Measurements from ENCODE around the gene FYN. TPM values are rescaled to one million over a fixed set of nuclear protein-coding genes. Genes with fewer than 3 reads are reported as not detected.

Gene FYN
- polyA plus RNA-seq, 3 donors: 88.4 to 149 (median 114) TPM

GRCh38 chr6:111747396-111747795 lies 125.9 kb downstream of the FYN start:
- H3K27ac ChIP-seq (ENCODE audit: low read depth in 1 of 2, low read length in 2 of 2): no peak overlapping the region
- H3K9ac ChIP-seq (ENCODE audit: insufficient read depth, low read length, poor library complexity, severe bottlenecking): no peak overlapping the region
- peaks cover 0 to 8% of the 10 kb centered on the region in 2 donors for H3K4me1 ChIP-seq (ENCODE audit: control insufficient read depth in 1 of 2, insufficient read depth in 2 of 2, low read length in 2 of 2)
- peaks cover 99% of the 10 kb centered on the region for H4K20me1 ChIP-seq (ENCODE audit: insufficient read depth, low read length)
- peaks cover 13% of the 10 kb centered on the region for H3K4me1 Mint-ChIP-seq
- no peak overlapping the region for H3K4me3 ChIP-seq (replicated peaks in 1 of 3; ENCODE audit: low read depth in 2 of 3, low read length in 3 of 3)
- no peak overlapping the region for H3K4me2 ChIP-seq (replicated peaks; ENCODE audit: extremely low read depth, low read length, poor library complexity, severe bottlenecking)
- intact Hi-C loops (cut with micrococcal nuclease): no loop called here
- H3K27ac Mint-ChIP-seq: no peak overlapping the region
- no peaks in the 10 kb centered on the region for H3K27me3 ChIP-seq (ENCODE audit: control insufficient read depth in 2 of 2, insufficient read depth in 2 of 2, low read length in 2 of 2)
- H3K9me3 Mint-ChIP-seq: no peaks in the 10 kb centered on the region
- peaks cover 0 to 2% (median 0%) of the 10 kb centered on the region in 3 donors for H3K27me3 Mint-ChIP-seq (ENCODE audit: low read depth in 3 of 3)
- no peaks in the 10 kb centered on the region for H3K9me3 ChIP-seq (replicated peaks in 1 of 2; ENCODE audit: control insufficient read depth in 1 of 2, insufficient read depth in 1 of 2, low read length in 2 of 2)
- peaks cover 15% of the 10 kb centered on the region for H3K79me2 ChIP-seq (ENCODE audit: insufficient read depth, low read length)
- H3K36me3 Mint-ChIP-seq: peaks cover 50 to 57% of the 10 kb centered on the region in 2 donors
- no peak for DNase-seq
- WGBS (ENCODE audit: insufficient coverage): 100% methylated on average over 1 of the region's 6 CpGs
- H3K36me3 ChIP-seq (replicated peaks in 1 of 2; ENCODE audit: control insufficient read depth in 1 of 2, insufficient read depth in 2 of 2, low read length in 2 of 2): peaks cover 0 to 52% of the 10 kb centered on the region in 2 donors
- H3K4me3 Mint-ChIP-seq: no peak overlapping the region
- no peak overlapping the region for H2AFZ ChIP-seq (ENCODE audit: insufficient read depth, low read depth, low read length, poor library complexity, severe bottlenecking)
- no peak for TF ChIP-seq CTCF (IDR thresholded peaks at IDR 0.05)

- H3K4me3 ChIP-seq (replicated peaks in 1 of 3; ENCODE audit: low read depth in 2 of 3, low read length in 3 of 3): no peak overlapping the region
- H3K27ac Mint-ChIP-seq: no peak overlapping the region
- no peak for TF ChIP-seq CTCF (IDR thresholded peaks at IDR 0.05)
- H3K4me2 ChIP-seq (replicated peaks; ENCODE audit: extremely low read depth, low read length, poor library complexity, severe bottlenecking): no peak overlapping the region
- peaks cover 16% of the 10 kb centered on the region for H3K79me2 ChIP-seq (ENCODE audit: insufficient read depth, low read length)
- H3K9ac ChIP-seq (ENCODE audit: insufficient read depth, low read length, poor library complexity, severe bottlenecking): no peak overlapping the region
- H3K36me3 Mint-ChIP-seq: peaks cover 50 to 53% of the 10 kb centered on the region in 2 donors
- H3K4me1 ChIP-seq (ENCODE audit: control insufficient read depth in 1 of 2, insufficient read depth in 2 of 2, low read length in 2 of 2): peaks cover 0 to 8% of the 10 kb centered on the region in 2 donors
- no peak overlapping the region for H2AFZ ChIP-seq (ENCODE audit: insufficient read depth, low read depth, low read length, poor library complexity, severe bottlenecking)
- intact Hi-C loops (cut with micrococcal nuclease): no loop called here
- H3K9me3 ChIP-seq (replicated peaks in 1 of 2; ENCODE audit: control insufficient read depth in 1 of 2, insufficient read depth in 1 of 2, low read length in 2 of 2): no peaks in the 10 kb centered on the region
- H3K27me3 Mint-ChIP-seq (ENCODE audit: low read depth in 3 of 3): peaks cover 0 to 2% (median 0%) of the 10 kb centered on the region in 3 donors
- DNase-seq: no peak
- no peak overlapping the region for H3K27ac ChIP-seq (ENCODE audit: low read depth in 1 of 2, low read length in 2 of 2)
- H4K20me1 ChIP-seq (ENCODE audit: insufficient read depth, low read length): peaks cover 99% of the 10 kb centered on the region
- H3K4me3 Mint-ChIP-seq: no peak overlapping the region
- peaks cover 0 to 54% of the 10 kb centered on the region in 2 donors for H3K36me3 ChIP-seq (replicated peaks in 1 of 2; ENCODE audit: control insufficient read depth in 1 of 2, insufficient read depth in 2 of 2, low read length in 2 of 2)
- H3K27me3 ChIP-seq (ENCODE audit: control insufficient read depth in 2 of 2, insufficient read depth in 2 of 2, low read length in 2 of 2): no peaks in the 10 kb centered on the region
- no peaks in the 10 kb centered on the region for H3K9me3 Mint-ChIP-seq
- peaks cover 8% of the 10 kb centered on the region for H3K4me1 Mint-ChIP-seq
These were observed 126.3 kb downstream of the FYN start for GRCh38 chr6:111746983-111747382.

Measured in CD14-positive monocyte (primary cell).